CD4-positive, alpha-beta T cell treated with Interleukin-4 for 4 hours (primary cell): ENCODE measurements around the gene FAM229A.
"Not testable (repeated sequence)": the region's sequence is repeated elsewhere in the genome, so short reads cannot be mapped to it uniquely, and the experiment has no call there.

Source experiments
- DNase-seq: peaks from one replicate; pipeline ENCODE4 v3.0.0-alpha.2; 2020

The FAM229A gene

GRCh38 chr1:32362474-32363313 is at the start of gene FAM229A, which contains the start of gene TSSK3:
FAM229A (minus strand) TSS chr1:32362485; CDS start chr1:32362091, 394 bp downstream.
TSSK3 (plus strand) TSS chr1:32362539; CDS start chr1:32362702, 163 bp downstream.
- DNase-seq = no peak

GRCh38 chr1:32411261-32411660 is 49.0 kb upstream of the FAM229A start:
- DNase-seq = no peak

GRCh38 chr1:32406629-32407111 is 44.4 kb upstream of the FAM229A start:
- no peak for DNase-seq

GRCh38 chr1:32405672-32406467 is 43.6 kb upstream of the FAM229A start:
- no peak for DNase-seq

- no peak for DNase-seq
Measured at GRCh38 chr1:32404946-32405345, 42.7 kb upstream of the FAM229A start.

- peak; percentile 32 for DNase-seq
Measured at GRCh38 chr1:32400876-32401631, 38.8 kb upstream of the FAM229A start.

- DNase-seq = no peak
Measured at GRCh38 chr1:32399843-32400242, 37.6 kb upstream of the FAM229A start.

GRCh38 chr1:32398401-32398800 is 36.1 kb upstream of the FAM229A start:
- DNase-seq = no peak

- DNase-seq = not testable (repeated sequence)
Measured at GRCh38 chr1:32396524-32396923, 34.2 kb upstream of the FAM229A start.

GRCh38 chr1:32394890-32395432 is 32.7 kb upstream of the FAM229A start:
- no peak for DNase-seq

GRCh38 chr1:32394141-32394889 is 32.0 kb upstream of the FAM229A start, which contains the start of gene BSDC1:
BSDC1 (minus strand) TSS chr1:32394441; CDS start chr1:32394414, 27 bp downstream.
- DNase-seq = peak; percentile 96

GRCh38 chr1:32393832-32394140 is 31.5 kb upstream of the FAM229A start:
- peak; percentile 14 for DNase-seq

GRCh38 chr1:32393136-32393535 is 30.9 kb upstream of the FAM229A start:
- no peak for DNase-seq

GRCh38 chr1:32392325-32392724 is 30.0 kb upstream of the FAM229A start:
- no peak for DNase-seq

GRCh38 chr1:32390904-32391870 is 28.9 kb upstream of the FAM229A start:
- DNase-seq = no peak

- no peak for DNase-seq
Measured at GRCh38 chr1:32388641-32389040, 26.4 kb upstream of the FAM229A start.

- no peak for DNase-seq
Measured at GRCh38 chr1:32386676-32387392, 24.5 kb upstream of the FAM229A start.

- no peak for DNase-seq
Measured at GRCh38 chr1:32380057-32380456, 17.8 kb upstream of the FAM229A start.

GRCh38 chr1:32377541-32378220 is 15.4 kb upstream of the FAM229A start:
- no peak for DNase-seq
